ENCODE results near the gene RGS12. TPM values are rescaled to one million over a fixed set of nuclear protein-coding genes. Genes with fewer than 3 reads are reported as not detected.
"Not testable (repeated sequence)": the region's sequence is repeated elsewhere in the genome, so short reads cannot be mapped to it uniquely, and the experiment has no call there.

Gene RGS12
- total RNA-seq, 2 experiments from 2014 or later: 1.3 to 2.2 TPM

DNA sequence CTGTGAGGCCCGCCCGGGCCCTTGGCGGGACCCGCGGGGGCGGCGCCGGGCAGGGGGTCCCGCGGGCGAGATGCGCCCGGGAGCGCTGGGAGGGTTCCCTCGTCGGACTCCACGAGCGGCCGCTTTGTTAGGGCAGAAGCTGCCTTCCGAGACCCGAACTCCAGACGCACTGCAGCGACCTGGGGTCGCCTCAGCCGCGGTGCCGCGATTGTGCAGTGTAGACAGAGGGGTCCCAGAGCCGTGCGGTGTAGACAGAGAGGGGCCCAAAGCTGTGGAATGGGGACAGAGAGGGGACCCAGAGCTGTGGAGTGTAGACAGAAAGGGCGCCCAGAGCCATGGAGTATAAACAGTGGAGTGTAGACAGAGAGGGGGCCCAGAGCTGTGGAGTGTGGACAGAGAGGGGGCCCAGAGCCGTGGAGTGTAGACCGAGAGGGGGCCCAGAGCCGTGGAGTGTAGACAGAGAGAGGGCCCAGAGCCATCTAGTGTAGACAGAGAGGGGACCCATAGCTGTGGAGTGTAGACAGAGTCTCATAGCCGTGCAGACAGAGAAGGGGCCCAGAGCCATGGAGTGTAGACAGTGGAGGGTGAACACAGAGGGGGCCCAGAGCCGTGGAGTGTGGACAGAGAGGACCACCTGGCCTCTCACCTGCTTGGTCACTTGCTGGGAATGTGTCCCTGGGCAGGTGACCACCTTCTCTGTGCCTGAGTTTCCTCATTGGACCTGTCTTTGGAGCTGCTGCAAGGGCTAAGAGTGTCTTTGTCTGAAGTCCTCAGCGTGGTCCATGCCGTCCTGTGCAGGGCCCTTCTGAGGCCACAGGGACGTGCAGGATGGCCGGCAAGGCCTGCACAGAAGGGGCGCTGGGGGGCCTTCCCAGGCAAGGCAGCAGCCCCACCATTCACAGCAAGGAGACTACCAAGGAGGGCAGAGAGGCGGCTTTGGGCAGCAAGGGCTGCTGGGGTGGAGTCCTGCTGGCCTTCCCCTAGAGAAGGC lies 875 bp downstream of the RGS12 start:
- ChIA-PET POLR2A (no interaction called here), CTCF (interaction anchor here (0.6 kb wide), 1 partner anchor 52 kb away, joined by 3 read pairs; no protein-coding TSS in a partner anchor)

DNA sequence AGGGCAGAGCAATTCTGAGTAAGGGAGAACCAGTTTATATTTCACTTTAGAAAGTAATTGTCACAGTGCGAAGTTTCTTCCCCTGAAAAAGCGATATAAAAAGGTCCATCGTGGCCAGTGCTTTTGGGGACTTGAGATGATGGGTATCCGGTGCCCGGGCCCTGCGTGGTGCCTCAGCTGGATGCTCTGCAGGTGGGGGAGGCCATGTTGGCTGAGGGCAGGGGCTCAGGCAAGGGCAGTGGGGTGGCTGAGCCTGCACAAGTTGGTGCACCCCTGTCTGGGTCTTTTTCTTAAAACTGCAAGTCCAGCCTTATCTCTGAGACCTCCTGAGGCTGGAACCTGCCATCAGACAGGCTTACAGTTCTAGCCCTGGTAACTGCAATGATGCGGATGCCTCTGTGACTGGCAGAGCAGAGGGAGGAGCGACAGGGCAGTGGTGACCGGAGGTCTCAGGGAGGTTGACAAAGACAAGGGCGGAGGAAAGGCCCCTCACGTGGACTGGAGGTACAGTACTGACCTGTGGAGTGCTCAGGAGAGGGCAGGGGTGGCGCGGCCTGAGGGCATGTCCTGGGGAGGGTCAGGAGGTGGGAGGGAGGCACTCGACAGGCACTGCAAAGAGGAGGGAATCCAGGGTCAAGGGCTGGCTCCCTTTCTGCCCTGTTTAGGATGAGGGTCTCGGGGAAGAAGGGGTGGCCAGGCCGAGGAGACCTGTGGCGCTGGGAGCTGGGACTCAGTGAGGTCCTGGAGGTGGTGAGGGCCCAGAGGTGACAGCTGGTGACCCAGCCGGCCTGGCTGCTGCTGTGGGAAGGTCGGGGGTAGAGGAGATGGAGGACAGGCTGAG lies 1.8 kb downstream of the RGS12 start:
- ChIA-PET CTCF (no interaction called here), POLR2A (no interaction called here)

DNA sequence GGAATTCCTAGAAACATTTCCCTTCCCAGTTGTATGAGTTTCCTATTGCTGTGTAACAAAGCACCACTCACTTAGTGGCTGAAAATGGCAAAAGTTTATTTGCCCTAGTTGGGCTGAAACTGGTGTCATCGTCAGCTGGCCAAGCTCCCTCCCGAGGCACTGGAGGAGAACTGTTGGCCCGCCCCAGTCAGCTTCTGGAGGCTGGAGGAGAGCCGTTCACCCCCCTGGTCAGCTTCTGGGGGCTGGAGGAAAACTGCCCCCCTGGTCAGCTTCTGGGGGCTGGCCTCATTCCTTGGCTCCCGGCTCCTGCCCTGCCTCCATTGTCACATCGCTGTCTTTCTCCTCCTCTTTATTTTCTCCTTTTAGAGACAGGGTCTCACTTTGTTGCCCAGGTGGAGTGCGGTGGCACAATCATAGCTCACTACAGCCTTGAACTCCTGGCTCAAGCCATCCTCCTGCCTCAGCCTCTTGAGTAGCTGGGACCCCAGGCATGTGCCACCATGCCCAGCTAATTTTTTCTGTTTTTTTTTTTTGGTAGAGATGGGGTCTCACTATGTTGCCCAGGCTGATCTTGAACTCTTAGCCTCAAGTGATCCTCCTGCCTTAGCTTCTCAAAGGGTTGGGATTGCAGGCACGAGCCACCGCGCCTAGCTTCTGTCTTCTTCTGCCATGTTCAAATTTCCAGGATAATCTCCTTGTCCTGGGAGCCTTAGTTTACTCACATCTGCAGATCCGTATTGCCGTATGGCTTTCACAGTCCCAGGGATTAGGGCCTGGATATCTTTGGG lies 3.2 kb downstream of the RGS12 start:
- ChIA-PET POLR2A (no interaction called here), CTCF (no interaction called here)

DNA sequence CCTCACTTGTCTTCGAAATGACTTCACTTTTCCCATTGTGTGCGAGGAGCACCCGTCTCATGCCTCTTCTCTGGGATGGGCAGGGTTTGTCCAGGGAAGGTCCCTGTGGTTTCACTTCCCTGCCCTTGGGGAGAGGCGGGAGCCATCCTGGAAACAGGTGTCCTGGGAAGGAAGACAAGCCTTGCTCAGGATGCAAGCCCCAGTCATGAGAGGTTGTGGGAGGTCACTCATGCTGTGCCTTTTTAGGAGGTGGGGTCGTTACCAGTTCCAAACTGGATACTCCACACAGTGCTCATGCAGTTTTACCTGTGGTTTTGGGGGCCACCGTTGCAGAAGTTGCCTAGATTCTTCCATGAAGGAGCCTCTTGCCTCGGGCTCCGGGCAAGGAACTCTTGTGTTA lies 3.8 kb downstream of the RGS12 start:
- ChIA-PET POLR2A (no interaction called here), CTCF (no interaction called here)

DNA sequence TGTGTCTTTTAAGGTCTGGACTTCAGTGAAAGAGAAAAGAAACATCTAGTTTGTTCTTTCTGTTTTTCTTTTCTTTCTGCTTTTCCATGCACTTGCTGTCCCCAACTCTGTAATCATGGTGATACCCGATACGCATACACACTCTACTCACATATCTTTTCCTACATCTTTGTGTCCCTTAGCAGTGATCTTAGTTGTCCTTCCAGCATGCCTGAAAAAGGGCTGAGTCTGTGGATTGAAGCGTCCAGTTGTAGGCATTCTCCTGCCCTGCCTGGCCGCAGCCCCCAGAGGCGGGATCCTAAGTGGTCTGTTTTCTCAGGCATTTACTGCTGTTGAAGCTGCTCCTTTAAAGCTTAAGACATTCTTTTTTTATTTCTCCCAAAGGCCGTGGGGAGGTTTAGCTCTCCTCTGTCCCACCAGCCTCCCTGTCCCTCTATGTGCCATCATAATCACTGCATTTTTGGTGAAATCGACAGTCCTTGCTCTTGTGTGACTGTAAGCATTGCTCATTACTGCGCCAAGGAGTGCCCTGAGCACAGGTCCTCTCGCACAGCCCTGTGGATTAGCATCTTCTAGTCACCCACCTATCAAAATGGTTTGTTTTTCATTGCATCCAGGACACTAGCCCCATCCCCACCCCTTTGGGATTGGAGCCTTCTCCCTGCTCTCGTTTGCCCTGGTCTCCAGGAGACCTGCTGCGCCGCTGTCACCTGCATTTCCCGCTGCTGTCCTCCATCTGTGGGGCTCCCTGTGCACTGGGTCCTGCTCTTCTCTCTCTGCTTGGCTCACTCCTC lies 4.4 kb downstream of the RGS12 start:
- ChIA-PET POLR2A (no interaction called here), CTCF (no interaction called here)

DNA sequence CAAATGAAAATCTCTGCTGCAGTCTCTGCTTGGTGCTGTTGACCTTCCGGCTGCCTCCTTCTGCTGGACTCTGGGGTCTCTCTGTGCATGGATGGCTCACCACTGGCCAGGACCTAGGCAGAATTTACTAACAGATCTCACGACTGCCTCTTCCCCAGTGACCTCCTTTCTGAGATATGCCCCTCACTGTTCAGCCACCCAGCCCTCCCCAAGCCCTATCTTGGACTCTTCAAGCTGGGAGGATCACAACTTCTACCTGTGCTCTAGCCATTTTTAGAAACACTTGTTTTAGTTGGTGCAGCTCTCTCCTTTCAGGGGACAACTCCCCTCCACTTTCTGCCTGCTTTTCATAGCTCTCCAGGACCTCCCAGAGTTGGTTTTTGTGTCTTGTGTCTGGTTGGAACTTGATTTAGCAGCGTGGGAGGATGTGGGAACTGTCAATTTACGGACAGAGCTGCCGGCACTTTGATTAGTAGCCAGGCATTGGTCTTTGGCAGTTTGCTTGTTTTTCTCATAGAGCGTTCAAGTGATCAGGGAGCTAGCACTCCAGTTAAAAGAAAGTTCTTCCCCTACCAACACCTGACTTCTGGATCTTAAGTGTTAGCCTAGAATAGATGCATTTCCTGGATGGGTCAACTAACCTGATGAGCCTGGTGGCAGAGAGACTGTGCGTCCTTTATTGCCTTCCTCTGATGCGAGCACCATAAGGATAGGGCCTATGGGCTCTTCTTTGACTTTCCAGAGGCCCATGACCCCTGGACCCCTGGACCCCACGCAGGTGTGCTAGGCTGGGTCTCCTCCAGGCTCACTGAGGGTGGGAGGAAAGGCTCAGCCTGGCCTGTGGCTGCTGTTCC lies 6.5 kb downstream of the RGS12 start:
- CTCF ChIA-PET: no interaction called here
- POLR2A ChIA-PET: no interaction called here

DNA sequence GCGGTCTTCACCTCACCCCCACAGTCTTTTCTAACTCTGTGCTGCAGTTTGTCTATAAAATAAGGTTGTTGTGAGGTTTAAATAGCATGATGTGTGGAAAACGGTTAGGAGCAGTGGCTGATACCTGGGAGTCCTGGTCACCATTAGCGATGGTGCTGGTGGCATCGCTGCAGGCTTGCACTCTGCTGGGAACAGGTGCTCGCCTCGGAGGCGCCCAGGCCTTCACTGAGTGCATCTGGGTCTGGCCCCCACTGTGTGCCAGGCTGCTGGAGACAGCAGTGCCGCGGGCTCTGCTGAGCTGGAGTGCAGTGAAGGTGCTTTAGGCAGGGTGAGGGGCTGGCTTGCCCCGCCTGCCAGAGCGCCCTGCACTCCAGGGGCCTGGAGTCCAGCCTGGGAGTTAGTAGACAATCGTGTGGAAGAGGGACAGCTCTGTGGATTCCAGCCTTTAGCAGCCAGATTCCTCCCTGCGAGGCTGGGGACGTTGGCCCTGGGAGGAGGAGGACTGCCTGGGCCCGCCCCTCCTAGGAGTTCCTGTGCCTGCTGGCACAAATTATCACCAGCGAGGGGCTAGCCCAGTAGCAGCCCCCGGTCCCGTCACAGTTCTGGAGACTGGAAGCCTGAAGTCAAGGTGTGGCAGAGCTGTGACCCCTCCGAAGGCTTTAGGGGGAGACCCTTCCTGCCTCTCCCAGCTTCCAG lies 7.3 kb downstream of the RGS12 start:
- ChIA-PET POLR2A (no interaction called here), CTCF (no interaction called here)

DNA sequence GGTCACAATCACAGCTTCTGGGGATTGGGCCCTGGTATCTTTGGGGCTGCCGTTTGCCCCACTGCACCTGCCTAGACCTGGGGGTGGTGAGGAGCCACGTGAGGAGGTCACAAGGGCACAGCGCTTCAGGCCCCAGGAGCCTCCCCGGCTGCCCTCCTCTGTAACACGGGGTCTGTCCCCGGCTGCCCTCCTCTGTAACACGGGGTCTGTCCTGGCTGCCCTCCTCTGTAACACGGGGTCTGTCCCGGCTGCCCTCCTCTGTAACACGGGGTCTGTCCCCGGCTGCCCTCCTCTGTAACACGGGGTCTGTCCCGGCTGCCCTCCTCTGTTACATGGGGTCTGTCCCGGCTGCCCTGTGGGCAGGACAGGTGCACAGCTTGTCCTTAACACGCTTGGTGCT lies 8.1 kb downstream of the RGS12 start:
- CTCF ChIA-PET, POLR2A ChIA-PET: not testable (repeated sequence)

DNA sequence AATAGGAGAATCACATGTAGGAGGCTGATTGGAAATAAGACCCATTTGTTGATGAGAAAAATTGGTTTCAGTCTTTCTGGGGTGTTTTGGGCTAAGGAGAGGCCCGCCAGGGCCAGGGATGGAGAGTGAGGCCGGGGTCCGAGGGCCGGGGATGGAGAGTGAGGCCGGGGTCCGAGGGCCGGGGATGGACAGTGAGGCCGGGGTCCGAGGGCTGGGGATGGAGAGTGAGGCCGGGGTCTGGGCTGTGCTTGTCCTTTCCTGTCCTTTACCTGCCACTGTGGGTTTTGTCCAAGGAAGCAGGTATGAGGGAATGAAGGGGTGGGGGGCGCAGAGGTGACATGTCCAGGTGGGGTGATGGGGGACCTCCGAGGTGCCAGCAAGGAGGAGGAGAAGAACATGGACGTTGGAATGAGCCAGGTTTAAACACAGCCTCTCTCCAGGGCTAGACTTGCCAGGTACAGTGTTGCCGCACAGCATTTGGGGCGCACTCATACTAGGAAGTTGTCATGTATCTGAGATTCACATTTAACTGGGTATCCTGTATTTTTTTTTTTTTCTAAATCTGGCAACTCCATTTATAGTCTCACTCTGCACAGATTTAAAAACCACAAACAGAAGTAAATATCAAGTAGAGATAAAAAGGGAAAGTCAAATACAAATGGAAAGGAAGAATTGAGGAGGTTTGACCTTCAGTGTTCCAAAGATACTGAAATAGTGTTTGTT lies 8.8 kb downstream of the RGS12 start:
- CTCF ChIA-PET: no interaction called here
- POLR2A ChIA-PET: no interaction called here

DNA sequence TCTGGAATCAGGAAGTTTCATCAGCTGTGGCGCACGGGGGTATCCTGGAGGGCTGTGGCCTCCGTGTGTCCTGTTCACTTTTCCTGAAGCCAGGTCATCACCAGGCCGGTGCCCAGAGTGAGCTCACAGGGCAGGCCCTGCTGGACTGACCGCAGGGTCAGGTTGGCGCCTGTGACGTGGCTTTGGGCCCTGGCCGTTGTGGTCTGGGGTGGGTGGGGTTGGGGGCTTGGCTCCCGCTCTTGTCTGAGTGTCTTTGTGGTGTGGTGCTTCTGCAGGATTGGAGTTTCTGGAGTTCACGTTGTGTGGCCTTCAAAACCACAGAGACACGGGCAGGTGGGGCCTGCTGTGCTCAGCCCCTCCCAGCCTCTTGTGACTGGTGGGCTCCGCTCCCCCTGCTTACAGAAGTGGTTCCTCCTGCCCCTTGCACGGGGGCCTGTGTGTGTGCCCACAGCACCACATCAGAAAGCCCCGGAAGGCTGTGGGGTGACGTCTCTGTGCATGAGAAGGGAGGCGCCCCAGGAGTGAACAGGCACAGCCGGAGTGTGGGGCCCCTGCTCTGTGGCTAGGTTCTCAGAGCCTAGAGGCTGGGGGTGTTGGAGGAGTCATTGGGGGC lies 9.5 kb downstream of the RGS12 start:
- POLR2A ChIA-PET: no interaction called here
- CTCF ChIA-PET: no interaction called here

DNA sequence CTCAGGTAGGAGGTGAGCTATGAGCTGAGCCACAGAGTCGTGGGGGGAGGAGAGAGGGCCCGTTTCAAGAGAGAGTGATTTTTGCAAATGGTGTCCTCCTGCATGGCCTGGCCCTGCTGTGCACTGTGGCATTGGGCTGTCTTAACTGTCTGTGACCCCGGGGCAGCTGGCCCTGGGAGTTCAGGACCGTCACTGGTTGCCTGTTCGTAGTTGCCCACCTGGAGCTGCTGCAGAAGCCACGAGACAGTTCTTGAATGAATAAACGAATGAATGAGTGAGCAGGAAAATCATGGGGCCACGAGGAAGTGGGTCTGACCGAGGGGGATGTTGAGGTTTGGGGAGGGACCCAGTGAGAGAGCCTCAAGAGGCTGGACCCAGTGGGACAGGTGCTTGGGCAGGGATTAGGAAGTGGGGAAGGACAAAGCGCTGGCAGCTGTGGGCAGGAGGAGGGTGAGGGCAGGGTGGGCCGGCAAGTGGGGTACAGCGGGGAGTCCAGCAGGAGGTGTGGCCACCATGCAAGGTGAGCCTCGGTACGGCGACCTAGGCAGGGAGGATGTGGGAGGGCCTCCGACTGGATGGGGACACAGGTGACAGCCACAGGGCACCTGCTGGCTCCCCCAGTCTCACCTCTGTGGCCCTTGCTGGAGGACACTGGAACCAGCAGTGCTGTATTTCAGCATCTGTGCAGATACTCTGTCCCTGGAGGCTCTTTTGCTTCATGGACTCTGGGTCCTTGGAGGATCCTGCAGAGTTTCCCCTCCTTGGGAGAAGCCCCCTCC lies 10.2 kb downstream of the RGS12 start:
- ChIA-PET POLR2A (no interaction called here), CTCF (no interaction called here)

DNA sequence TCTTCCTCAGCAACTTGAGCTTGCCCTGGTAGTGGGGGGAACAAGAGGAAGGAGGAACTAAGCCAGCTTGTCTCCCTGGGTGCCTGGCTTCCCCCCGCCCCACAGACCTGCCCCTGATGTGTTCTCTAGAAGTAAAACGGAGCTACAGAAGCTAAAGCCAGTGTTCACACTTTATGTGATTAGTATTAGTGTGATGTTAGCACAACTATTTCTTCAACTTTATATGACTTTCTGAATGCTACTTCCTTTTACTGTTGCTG lies 10.7 kb downstream of the RGS12 start:
- POLR2A ChIA-PET: no interaction called here
- CTCF ChIA-PET: no interaction called here

DNA sequence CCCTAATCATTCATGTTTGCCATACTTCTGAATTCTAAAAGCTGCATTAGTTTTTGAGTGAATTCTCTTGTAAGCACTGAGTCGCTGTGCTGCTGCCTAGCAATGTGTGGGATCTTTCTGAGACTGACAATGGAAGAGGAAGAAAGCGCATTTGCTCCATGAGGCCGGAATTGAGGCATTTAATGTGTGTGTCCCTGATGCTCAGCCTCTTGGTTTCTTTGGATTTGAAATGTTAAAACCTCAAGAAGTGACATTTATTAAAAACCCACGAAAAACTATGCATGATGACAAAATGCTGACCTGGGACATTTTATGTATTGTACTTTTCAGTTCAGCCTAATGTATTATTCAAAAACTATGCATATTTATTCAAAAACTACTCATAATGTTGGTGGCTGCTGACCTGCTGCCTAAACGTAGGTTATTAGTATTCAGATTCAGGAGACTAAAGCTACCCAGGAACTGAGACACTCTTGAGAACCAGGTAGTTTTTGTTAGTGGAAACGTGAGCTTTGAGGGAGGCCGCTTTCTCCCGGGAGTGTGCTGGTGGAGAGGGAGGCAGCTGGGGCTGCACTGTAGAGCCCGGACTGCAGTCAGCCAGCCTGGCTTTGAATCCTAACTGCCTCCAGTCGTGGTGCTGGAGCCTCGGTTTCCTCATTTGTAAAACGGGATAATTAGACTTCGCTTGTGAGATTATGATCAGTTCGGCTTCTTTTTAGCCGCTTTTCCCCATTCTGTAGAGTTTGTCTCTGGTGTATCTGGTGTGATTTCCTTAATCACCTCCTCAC lies 11.3 kb downstream of the RGS12 start:
- CTCF ChIA-PET: no interaction called here
- POLR2A ChIA-PET: no interaction called here

DNA sequence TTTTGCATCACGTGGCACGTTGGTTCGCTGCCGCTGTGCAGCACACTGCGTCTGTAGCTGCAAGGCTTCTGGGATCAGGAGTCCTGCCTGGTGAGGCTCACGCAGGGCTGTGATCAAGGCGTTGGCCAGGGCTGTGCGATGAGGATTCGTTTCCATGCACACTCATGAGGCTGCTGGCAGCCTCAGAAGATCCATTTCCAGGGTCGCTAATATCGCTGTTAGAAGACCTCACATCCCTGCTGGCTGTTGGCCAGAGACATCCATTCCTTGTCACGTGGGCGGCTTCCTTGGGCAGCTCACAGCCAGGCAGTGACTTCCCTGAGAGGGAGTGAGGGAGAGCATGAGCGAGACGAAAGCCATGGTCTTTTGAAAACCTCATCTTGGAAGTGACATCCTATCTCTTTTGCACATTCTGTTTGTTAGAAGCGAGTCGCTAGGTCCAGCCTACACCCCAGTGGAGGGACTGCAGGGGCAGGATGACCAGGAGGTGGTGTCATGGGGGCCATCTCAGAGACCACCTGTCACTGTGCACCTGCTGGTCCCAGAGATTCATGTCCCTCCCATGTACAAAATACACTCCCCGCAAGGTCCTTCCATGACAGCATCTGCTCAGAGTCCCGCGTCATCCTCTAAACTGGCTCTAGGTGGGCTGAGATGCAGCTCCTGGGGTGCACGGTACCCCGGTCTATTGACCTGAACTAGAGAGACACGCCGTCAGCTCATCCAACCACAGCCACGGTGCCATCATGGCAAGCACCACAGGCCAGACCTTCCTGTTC lies 12.2 kb downstream of the RGS12 start:
- CTCF ChIA-PET: no interaction called here
- POLR2A ChIA-PET: no interaction called here

Measured in activated CD8-positive, alpha-beta memory T cell treated with anti-CD3 and anti-CD28 coated beads for 36 hours (primary cell).